B cell (primary cell): ENCODE results near the gene ENAM. TPM values are rescaled to one million over a fixed set of nuclear protein-coding genes. Genes with fewer than 3 reads are reported as not detected.
A peak's percentile ranks its signal among the peaks of the same experiment; 100 is the strongest.
"Not testable (repeated sequence)": the region's sequence is repeated elsewhere in the genome, so short reads cannot be mapped to it uniquely, and the experiment has no call there.

ENCODE experiments used
- ATAC-seq: fragments of 200-7000 bp; cut with Tn5 transposase; one replicate; pipeline ENCODE4 v1.10.0; 2021; ENCODE audit warnings: low read depth, mild to moderate bottlenecking, moderate number of reproducible peaks, moderate library complexity
- CTCF ChIA-PET: fragments of 350-600 bp; sonication (Branson Sonifier 250); formaldehyde crosslinking; loops from one replicate; lab custom pipeline; 2021; ENCODE audit warnings: antibody characterized with exemption, inconsistent platforms; lab: Charles Lee
- POLR2A ChIA-PET: fragments of 350-600 bp; sonication (Branson Sonifier 250); formaldehyde crosslinking; loops from one replicate; lab custom pipeline; 2021; ENCODE audit warnings: antibody characterized with exemption; lab: Charles Lee
- DNase-seq: peaks from one replicate; pipeline ENCODE4 v3.0.0; 2013
- H2AFZ ChIP-seq: 2 replicates; pipeline ENCODE4 v1.6.1; 2012; ENCODE audit warnings: mild to moderate bottlenecking, low read depth, low read length; ENCODE audit not compliant: insufficient read depth, poor library complexity, severe bottlenecking
- H3K27ac ChIP-seq, 2 donors: 1 replicate in 1 of 2; 2 replicates in 1 of 2; pipeline ENCODE4 v1.5.1; 2012 to 2013; ENCODE audit warnings: low read length in 2 of 2, mild to moderate bottlenecking in 2 of 2, moderate library complexity in 1 of 2
- H3K27me3 ChIP-seq, 4 experiments: fragments of 200-600 bp in 1 of 4; sonication (generic) in 1 of 4; replicated peaks in 1 of 4; 1 replicate in 2 of 4; 2 replicates in 2 of 4; pipeline versions ENCODE4 v1.6.1 to v1.7.0; 2013 to 2016; ENCODE audit warnings: low read length in 3 of 4, mild to moderate bottlenecking in 2 of 4, mixed read lengths in 1 of 4, moderate library complexity in 1 of 4; ENCODE audit not compliant: insufficient read depth in 4 of 4, control insufficient read depth in 3 of 4; ENCODE audit errors: control extremely low read depth in 1 of 4
- H3K36me3 ChIP-seq, 2 experiments: replicated peaks in 1 of 2; 1 replicate in 1 of 2; 2 replicates in 1 of 2; pipeline versions ENCODE4 v1.6.1 to v1.7.1; 2013; ENCODE audit warnings: low read length in 1 of 2; ENCODE audit not compliant: insufficient read depth in 2 of 2, control insufficient read depth in 1 of 2; ENCODE audit errors: control extremely low read depth in 1 of 2, extremely low read depth in 1 of 2
- H3K4me1 ChIP-seq, 2 donors: fragments of 200-600 bp in 1 of 2; sonication (generic) in 1 of 2; 1 replicate in 1 of 2; 2 replicates in 1 of 2; pipeline versions ENCODE4 v1.5.1 to v1.6.1; 2013 to 2017; ENCODE audit warnings: low read length in 2 of 2; ENCODE audit not compliant: control insufficient read depth in 2 of 2, insufficient read depth in 2 of 2
- H3K4me2 ChIP-seq: replicated peaks from 2 replicates; pipeline ENCODE3; 2012; ENCODE audit warnings: mild to moderate bottlenecking, low read depth, low read length; ENCODE audit not compliant: poor library complexity, severe bottlenecking
- H3K4me3 ChIP-seq, 5 experiments: fragments of 200-600 bp in 1 of 5; sonication (generic) in 1 of 5; 1 replicate in 3 of 5; 2 replicates in 2 of 5; pipeline versions ENCODE4 v1.5.1 to v1.7.0; 2011 to 2016; ENCODE audit warnings: low read length in 4 of 5, mild to moderate bottlenecking in 4 of 5, low read depth in 2 of 5, control low read depth in 1 of 5, moderate library complexity in 1 of 5; ENCODE audit not compliant: insufficient read depth in 1 of 5; ENCODE audit errors: control extremely low read depth in 1 of 5, extremely low read depth in 1 of 5
- H3K79me2 ChIP-seq: fragments of 200-600 bp; sonication (generic); one replicate; pipeline ENCODE4 v1.6.0; 2016; ENCODE audit warnings: low read length; ENCODE audit not compliant: control insufficient read depth, insufficient read depth
- H3K9ac ChIP-seq: fragments of 200-600 bp; sonication (generic); 2 replicates; pipeline ENCODE4 v1.6.1; 2017; ENCODE audit warnings: mild to moderate bottlenecking, low read length, moderate library complexity
- H3K9me3 ChIP-seq, 3 donors: one replicate each; pipeline versions ENCODE4 v1.6.1 to v1.7.1; 2013; ENCODE audit warnings: low read length in 2 of 3; ENCODE audit not compliant: control insufficient read depth in 2 of 3, insufficient read depth in 1 of 3; ENCODE audit errors: control extremely low read depth in 1 of 3
- H4K20me1 ChIP-seq: 2 replicates; pipeline ENCODE4 v1.6.0; 2012; ENCODE audit warnings: mild to moderate bottlenecking, low read length; ENCODE audit not compliant: insufficient read depth, control insufficient read depth, poor library complexity, severe bottlenecking
- H3K27ac Mint-ChIP-seq: one replicate; pipeline ENCODE4 v1.8.0; 2021; ENCODE audit warnings: mixed read lengths
- H3K27me3 Mint-ChIP-seq: one replicate; pipeline ENCODE4 v1.8.0; 2021; ENCODE audit warnings: mixed read lengths
- H3K4me1 Mint-ChIP-seq: one replicate; pipeline ENCODE4 v1.8.0; 2021; ENCODE audit warnings: mixed read lengths
- H3K4me3 Mint-ChIP-seq: one replicate; pipeline ENCODE4 v1.8.0; 2021; ENCODE audit warnings: mixed read lengths
- H3K9me3 Mint-ChIP-seq: one replicate; pipeline ENCODE4 v1.8.0; 2022; ENCODE audit warnings: mixed read lengths; ENCODE audit not compliant: insufficient read depth
- EZH2 ChIP-seq: IDR thresholded peaks from 2 replicates; pipeline ENCODE4 v1.6.1; 2012; ENCODE audit warnings: borderline replicate concordance, low read depth, mild to moderate bottlenecking, moderate library complexity, low read length; ENCODE audit not compliant: insufficient read depth, poor library complexity, severe bottlenecking
- WGBS: methylation state at CpG from one replicate; pipeline ENCODE4 v1.1.5; 2013; ENCODE audit warnings: missing lambda C conversion rate; ENCODE audit not compliant: insufficient coverage; 5-methylcytosine and 5-hydroxymethylcytosine counted together
- intact Hi-C: fragments of 100-400 bp; cut with micrococcal nuclease; formaldehyde crosslinking; loops from one replicate; pipeline ENCODE4 v1.10.0; 2022
- polyA plus RNA-seq: library from polyadenylated mRNA; depleted of rRNA; stranded (reverse); fragments of >200 nt; gene quantifications from 2 replicates; pipeline ENCODE4 v1.2.3, GENCODE V29; 2012
- total RNA-seq, 2 donors: library from RNA; stranded (reverse); fragments of 120-200 nt in 1 of 2; gene quantifications; 1 replicate in 1 of 2; 2 replicates in 1 of 2; pipeline versions ENCODE4 v1.2.3 to v1.2.4, GENCODE V29; 2013 to 2022
- TF ChIP-seq, protein P1 (sequence below): fragments of 200-600 bp; IDR thresholded peaks from one replicate; pipeline ENCODE4 v1.8.0; 2022; ENCODE audit warnings: antibody characterized with exemption, mild to moderate bottlenecking

The ENAM gene
- total and polyA plus RNA-seq, 2 donors (not counting 1 experiment from before 2014, with no cell fraction given), result not detected

DNA sequence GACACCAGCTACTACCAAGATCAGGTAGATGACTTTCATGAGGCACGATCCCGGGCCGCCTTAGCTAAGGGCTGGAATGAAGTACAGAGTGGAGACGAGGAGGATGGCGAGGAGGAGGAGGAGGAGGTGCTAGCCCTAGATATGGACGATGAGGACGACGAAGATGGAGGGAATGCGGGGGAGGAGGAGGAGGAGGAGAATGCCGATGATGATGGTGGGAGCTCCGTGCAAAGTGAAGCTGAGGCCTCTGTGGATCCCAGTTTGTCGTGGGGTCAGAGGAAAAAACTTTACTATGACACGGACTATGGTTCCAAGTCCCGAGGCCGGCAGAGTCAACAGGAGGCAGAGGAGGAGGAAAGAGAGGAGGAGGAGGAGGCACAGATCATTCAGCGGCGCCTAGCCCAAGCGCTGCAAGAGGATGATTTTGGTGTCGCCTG is 60.3 kb downstream of the ENAM start:
- Mint-ChIP-seq H3K27ac (peak overlapping the region; percentile 100), H3K4me1 (peaks cover 39% of the 10 kb centered on the region), H3K27me3 (no peaks in the 10 kb centered on the region), H3K9me3 (no peaks in the 10 kb centered on the region), H3K4me3 (peak overlapping the region; percentile 100)
- DNase-seq (no peak), ATAC-seq (no peak)
- WGBS, result 4% methylated on average over 18 of the region's 19 CpGs
- ChIA-PET CTCF (interaction anchor here (0.7 to 6.5 kb wide), 15 partner anchors 9 to 321 kb away, joined by 3 to 59 read pairs (median 7); partner anchors contain the start of gene DCK), POLR2A (interaction anchor here (1.7 to 2.2 kb wide), 3 partner anchors 15 to 46 kb away, joined by 7 to 13 read pairs (median 11); no protein-coding TSS in a partner anchor)
- Histone ChIP-seq H2AFZ (peak overlapping the region; percentile 96), H3K4me1 (peaks cover 24 to 32% of the 10 kb centered on the region in 2 donors), H3K27me3 (no peaks in the 10 kb centered on the region), H3K27ac (peak overlapping the region; percentile 96 to 98), H4K20me1 (no peaks in the 10 kb centered on the region), H3K4me2 (peak overlapping the region; percentile 88), H3K9me3 (no peaks in the 10 kb centered on the region), H3K4me3 (peak overlapping the region; percentile 66 to 97 (median 92)), H3K79me2 (peaks cover 18% of the 10 kb centered on the region), H3K9ac (peak overlapping the region; percentile 96), H3K36me3 (no peaks in the 10 kb centered on the region)
- intact Hi-C loops, result loop anchor here (1.0 to 5.0 kb wide), 6 partner anchors 11 to 308 kb away; partner anchors contain the start of gene GRSF1
- TF ChIP-seq, protein P1, sequence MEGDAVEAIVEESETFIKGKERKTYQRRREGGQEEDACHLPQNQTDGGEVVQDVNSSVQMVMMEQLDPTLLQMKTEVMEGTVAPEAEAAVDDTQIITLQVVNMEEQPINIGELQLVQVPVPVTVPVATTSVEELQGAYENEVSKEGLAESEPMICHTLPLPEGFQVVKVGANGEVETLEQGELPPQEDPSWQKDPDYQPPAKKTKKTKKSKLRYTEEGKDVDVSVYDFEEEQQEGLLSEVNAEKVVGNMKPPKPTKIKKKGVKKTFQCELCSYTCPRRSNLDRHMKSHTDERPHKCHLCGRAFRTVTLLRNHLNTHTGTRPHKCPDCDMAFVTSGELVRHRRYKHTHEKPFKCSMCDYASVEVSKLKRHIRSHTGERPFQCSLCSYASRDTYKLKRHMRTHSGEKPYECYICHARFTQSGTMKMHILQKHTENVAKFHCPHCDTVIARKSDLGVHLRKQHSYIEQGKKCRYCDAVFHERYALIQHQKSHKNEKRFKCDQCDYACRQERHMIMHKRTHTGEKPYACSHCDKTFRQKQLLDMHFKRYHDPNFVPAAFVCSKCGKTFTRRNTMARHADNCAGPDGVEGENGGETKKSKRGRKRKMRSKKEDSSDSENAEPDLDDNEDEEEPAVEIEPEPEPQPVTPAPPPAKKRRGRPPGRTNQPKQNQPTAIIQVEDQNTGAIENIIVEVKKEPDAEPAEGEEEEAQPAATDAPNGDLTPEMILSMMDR, result no peak
- no peak for TF ChIP-seq EZH2

GRCh38 chr4:70691661-70692060 is 63.1 kb downstream of the ENAM start:
- no peak for DNase-seq
- peaks cover 24 to 32% of the 10 kb centered on the region in 2 donors for H3K4me1 ChIP-seq
- H4K20me1 ChIP-seq, result no peaks in the 10 kb centered on the region
- POLR2A ChIA-PET, result interaction anchor here (0.6 to 1.3 kb wide), 3 partner anchors 14 to 153 kb away, joined by 4 to 5 read pairs (median 4); no protein-coding TSS in a partner anchor
- H3K4me1 Mint-ChIP-seq, result peaks cover 40% of the 10 kb centered on the region
- ATAC-seq, result no peak
- no peak overlapping the region for H3K27ac Mint-ChIP-seq
- H3K9ac ChIP-seq, result no peak overlapping the region
- no peak overlapping the region for H2AFZ ChIP-seq
- peak overlapping the region; percentile 12 for H3K4me2 ChIP-seq
- intact Hi-C loops, result no loop called here
- no peak overlapping the region for H3K4me3 ChIP-seq
- H3K9me3 ChIP-seq, result no peaks in the 10 kb centered on the region
- no peaks in the 10 kb centered on the region for H3K27me3 Mint-ChIP-seq
- H3K79me2 ChIP-seq, result peaks cover 15% of the 10 kb centered on the region
- no CpG with 5 or more reads among the region's 1 CpG for WGBS
- H3K9me3 Mint-ChIP-seq, result no peaks in the 10 kb centered on the region
- H3K36me3 ChIP-seq, result no peaks in the 10 kb centered on the region
- no peak overlapping the region for H3K4me3 Mint-ChIP-seq
- no peaks in the 10 kb centered on the region for H3K27me3 ChIP-seq
- TF ChIP-seq EZH2, result no peak
- TF ChIP-seq, protein P1, result no peak
- peak overlapping the region in 1 of 2 donors; percentile 39 for H3K27ac ChIP-seq
- CTCF ChIA-PET, result interaction anchor here (0.7 to 6.5 kb wide), 3 partner anchors 10 to 27 kb away, joined by 3 to 59 read pairs (median 3); no protein-coding TSS in a partner anchor

DNA sequence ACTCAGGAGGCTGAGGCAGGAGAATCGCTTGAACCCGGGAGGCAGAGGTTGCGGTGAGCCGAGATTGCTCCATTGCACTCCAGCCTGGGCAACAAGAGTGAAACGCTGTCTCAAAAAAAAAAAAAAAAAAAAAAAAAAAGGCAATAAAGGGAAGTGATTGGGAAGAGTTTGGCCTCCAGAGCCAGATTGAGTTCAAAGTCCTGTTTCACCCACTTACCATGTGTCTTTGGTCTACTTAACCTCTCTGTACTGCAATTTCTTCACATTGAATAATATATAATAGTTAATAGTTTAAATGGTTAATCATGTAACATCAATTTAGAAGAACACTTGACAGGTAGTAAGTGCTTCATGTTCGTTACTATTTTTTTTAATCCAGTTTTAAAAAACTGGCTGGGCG is 66.1 kb downstream of the ENAM start:
- H2AFZ ChIP-seq, H4K20me1 ChIP-seq, H3K27me3 Mint-ChIP-seq, DNase-seq, ATAC-seq, H3K4me3 Mint-ChIP-seq, H3K27me3 ChIP-seq, H3K4me2 ChIP-seq, intact Hi-C loops, H3K9me3 ChIP-seq, H3K27ac Mint-ChIP-seq, H3K27ac ChIP-seq, H3K36me3 ChIP-seq, H3K79me2 ChIP-seq, H3K9ac ChIP-seq, H3K4me3 ChIP-seq, H3K9me3 Mint-ChIP-seq: not testable (repeated sequence)
- peaks cover 22% of the 10 kb centered on the region for H3K4me1 Mint-ChIP-seq
- ChIA-PET POLR2A (interaction anchor here (0.6 kb wide), 1 partner anchor 207 kb away, joined by 3 read pairs; no protein-coding TSS in a partner anchor), CTCF (interaction anchor here (0.7 to 6.5 kb wide), 3 partner anchors 9 to 56 kb away, joined by 3 to 59 read pairs (median 3); no protein-coding TSS in a partner anchor)
- peaks cover 12 to 14% of the 10 kb centered on the region in 2 donors for H3K4me1 ChIP-seq
- WGBS, result 92% methylated on average over 2 of the region's 7 CpGs
